C4-2B (cell line): ENCODE data around the gene PIK3C2G.

Experiments used
- H3K27ac ChIP-seq: fragments of 450-650 bp; 2 replicates; pipeline ENCODE4 v1.5.1; 2017
- CTCF ChIP-seq: fragments of 450-650 bp; conservative IDR thresholded peaks from 2 replicates; pipeline ENCODE4 v1.5.1; 2017; ENCODE audit warnings: mild to moderate bottlenecking
- ZFX ChIP-seq: fragments of 450-650 bp; IDR thresholded peaks from 2 replicates; pipeline ENCODE4 v1.6.1; 2017

PIK3C2G gene

GRCh38 chr12:18343708-18344107, 82.4 kb downstream of the PIK3C2G start:
- no peak overlapping the region for H3K27ac ChIP-seq
- TF ChIP-seq ZFX, result no peak

GRCh38 chr12:18345021-18345735, 83.9 kb downstream of the PIK3C2G start:
- no peak for TF ChIP-seq ZFX
- TF ChIP-seq CTCF, result no peak
- H3K27ac ChIP-seq, result no peak overlapping the region

- TF ChIP-seq CTCF (no peak), ZFX (no peak)
Observed at GRCh38 chr12:18352312-18352711, 91.0 kb downstream of the PIK3C2G start.

GRCh38 chr12:18355429-18355828, 94.1 kb downstream of the PIK3C2G start:
- no peak overlapping the region for H3K27ac ChIP-seq
- no peak for TF ChIP-seq CTCF
- no peak for TF ChIP-seq ZFX

More at GRCh38 chr12:18352312-18352711, 91.0 kb downstream of the PIK3C2G start:
- H3K27ac ChIP-seq, result no peak overlapping the region

GRCh38 chr12:18358077-18358476, 96.8 kb downstream of the PIK3C2G start:
- H3K27ac ChIP-seq, result no peak overlapping the region
- TF ChIP-seq CTCF (no peak), ZFX (no peak)

GRCh38 chr12:18358930-18359329, 97.6 kb downstream of the PIK3C2G start:
- H3K27ac ChIP-seq, result no peak overlapping the region
- TF ChIP-seq CTCF (no peak), ZFX (no peak)

- no peak for TF ChIP-seq ZFX
- no peak for TF ChIP-seq CTCF
- H3K27ac ChIP-seq, result no peak overlapping the region
Observed at GRCh38 chr12:18361433-18361832, 100.1 kb downstream of the PIK3C2G start.

- H3K27ac ChIP-seq, result no peak overlapping the region
- TF ChIP-seq CTCF (no peak), ZFX (no peak)
Observed at GRCh38 chr12:18363321-18363720, 102.0 kb downstream of the PIK3C2G start.
